ENCODE data around the gene PCDHA1. TPM values are rescaled to one million over a fixed set of nuclear protein-coding genes. Genes with fewer than 3 reads are reported as not detected.
A peak's percentile ranks its signal among the peaks of the same experiment; 100 is the strongest.

The PCDHA1 gene
- total RNA-seq, 1 donor from 2014 or later = not detected

GRCh38 chr5:141042555-141042954 is 256.6 kb downstream of the PCDHA1 start:
- H3K27me3 Mint-ChIP-seq (ENCODE audit: low read depth) = peaks cover 41% of the 10 kb centered on the region
- no peaks in the 10 kb centered on the region for H3K4me1 Mint-ChIP-seq
- H3K36me3 Mint-ChIP-seq (ENCODE audit: low read depth) = no peaks in the 10 kb centered on the region
- H3K27ac Mint-ChIP-seq (ENCODE audit: unreplicated experiment) = no peak overlapping the region
- DNase-seq (ENCODE audit: low read depth, low spot score) = no peak
- TF ChIP-seq CTCF (conservative IDR thresholded peaks at IDR 0.05) = no peak
- H3K4me3 Mint-ChIP-seq = no peak overlapping the region
- no peaks in the 10 kb centered on the region for H3K9me3 Mint-ChIP-seq

GRCh38 chr5:141050622-141051520 is 264.9 kb downstream of the PCDHA1 start, which contains the start of gene PCDHB1:
Gene PCDHB1 (plus strand): TSS chr5:141051374. CDS start chr5:141051471, 97 bp downstream.
- peaks cover 37% of the 10 kb centered on the region for H3K27me3 Mint-ChIP-seq (ENCODE audit: low read depth)
- no peaks in the 10 kb centered on the region for H3K36me3 Mint-ChIP-seq (ENCODE audit: low read depth)
- no peak for TF ChIP-seq CTCF (conservative IDR thresholded peaks at IDR 0.05)
- no peak for DNase-seq (ENCODE audit: low read depth, low spot score)
- H3K4me1 Mint-ChIP-seq = peaks cover 14% of the 10 kb centered on the region
- H3K27ac Mint-ChIP-seq (ENCODE audit: unreplicated experiment) = peak within 1 kb of the TSS; percentile 2
- peak within 1 kb of the TSS; percentile 90 for H3K4me3 Mint-ChIP-seq
- H3K9me3 Mint-ChIP-seq = peaks cover 4% of the 10 kb centered on the region

GRCh38 chr5:141051521-141051866 is 265.6 kb downstream of the PCDHA1 start:
- no peak for TF ChIP-seq CTCF (conservative IDR thresholded peaks at IDR 0.05)
- Mint-ChIP-seq H3K4me3 (peak overlapping the region; percentile 90), H3K27ac (ENCODE audit: unreplicated experiment) (peak overlapping the region; percentile 2), H3K36me3 (ENCODE audit: low read depth) (no peaks in the 10 kb centered on the region), H3K4me1 (peaks cover 14% of the 10 kb centered on the region), H3K9me3 (peaks cover 4% of the 10 kb centered on the region), H3K27me3 (ENCODE audit: low read depth) (peaks cover 33% of the 10 kb centered on the region)
- peak; percentile 12 for DNase-seq (ENCODE audit: low read depth, low spot score)

Other genes with a start within 250 kb of the PCDHA1 start
- gene EIF4EBP3, start 238.5 kb upstream of the PCDHA1 start, total RNA-seq = 8.4 and 10.3 TPM in 2 replicates
- gene SRA1, start 228.7 kb upstream of the PCDHA1 start, total RNA-seq = 34.7 and 36.3 TPM in 2 replicates
- 36.2 TPM in 2 replicates for gene APBB3, start 221.5 kb upstream of the PCDHA1 start, total RNA-seq
- gene SLC35A4, start 221.3 kb upstream of the PCDHA1 start, total RNA-seq = 99.4 and 106 TPM in 2 replicates
- 0.28 and 0.55 TPM in 2 replicates for gene CD14, start 153.0 kb upstream of the PCDHA1 start, total RNA-seq
- gene TMCO6, start 146.7 kb upstream of the PCDHA1 start, total RNA-seq = 25.2 and 27.4 TPM in 2 replicates
- gene NDUFA2, start 138.5 kb upstream of the PCDHA1 start, total RNA-seq = 62.7 and 69.7 TPM in 2 replicates
- 80.0 and 87.3 TPM in 2 replicates for gene IK, start 138.3 kb upstream of the PCDHA1 start, total RNA-seq
- 23.6 and 24.0 TPM in 2 replicates for gene WDR55, start 121.2 kb upstream of the PCDHA1 start, total RNA-seq
- 4.2 and 4.6 TPM in 2 replicates for gene DND1, start 112.6 kb upstream of the PCDHA1 start, total RNA-seq
- gene HARS1, start 94.8 kb upstream of the PCDHA1 start, total RNA-seq = 92.7 and 98.7 TPM in 2 replicates
- gene HARS2, start 94.7 kb upstream of the PCDHA1 start, total RNA-seq = 31.8 and 33.2 TPM in 2 replicates
- gene ZMAT2, start 85.7 kb upstream of the PCDHA1 start, total RNA-seq = 53.0 and 55.0 TPM in 2 replicates
- 1.2 TPM in 2 replicates for gene PCDHA2, start 8.7 kb downstream of the PCDHA1 start, total RNA-seq
- gene PCDHA3, start 14.9 kb downstream of the PCDHA1 start, total RNA-seq = 0.32 and 0.37 TPM in 2 replicates
- 9.0 and 9.9 TPM in 2 replicates for gene PCDHA4, start 20.9 kb downstream of the PCDHA1 start, total RNA-seq
- gene PCDHA5, start 35.5 kb downstream of the PCDHA1 start, total RNA-seq = 1.3 and 1.4 TPM in 2 replicates
- gene PCDHA6, start 41.8 kb downstream of the PCDHA1 start, total RNA-seq = 11.4 and 12.1 TPM in 2 replicates
- 1.9 and 2.3 TPM in 2 replicates for gene PCDHA7, start 48.1 kb downstream of the PCDHA1 start, total RNA-seq
- gene PCDHA8, start 55.0 kb downstream of the PCDHA1 start, total RNA-seq = 1.9 and 2.3 TPM in 2 replicates
- gene PCDHA9, start 62.2 kb downstream of the PCDHA1 start, total RNA-seq = 1.4 TPM in 2 replicates
- 7.3 and 7.4 TPM in 2 replicates for gene PCDHA10, start 69.8 kb downstream of the PCDHA1 start, total RNA-seq
- gene PCDHA11, start 82.8 kb downstream of the PCDHA1 start, total RNA-seq = 6.5 and 6.8 TPM in 2 replicates
- 5.5 and 6.6 TPM in 2 replicates for gene PCDHA12, start 89.2 kb downstream of the PCDHA1 start, total RNA-seq
- gene PCDHA13, start 96.0 kb downstream of the PCDHA1 start, total RNA-seq = 1.2 and 1.3 TPM in 2 replicates
- 4.1 and 4.4 TPM in 2 replicates for gene PCDHAC1, start 140.2 kb downstream of the PCDHA1 start, total RNA-seq
- gene PCDHAC2, start 180.3 kb downstream of the PCDHA1 start, total RNA-seq = 1.8 and 1.9 TPM in 2 replicates

Measured in neural crest cell (in vitro differentiated cells).